GM19397 (cell line): Measurements from ENCODE around the gene IHH.

Experiments used
- ATAC-seq: cut with Tn5 transposase; IDR thresholded peaks from one replicate; pipeline ENCODE4 v1.9.1; 2021; ENCODE audit warnings: mild to moderate bottlenecking, moderate library complexity; ENCODE audit not compliant: unreplicated experiment

IHH gene

DNA sequence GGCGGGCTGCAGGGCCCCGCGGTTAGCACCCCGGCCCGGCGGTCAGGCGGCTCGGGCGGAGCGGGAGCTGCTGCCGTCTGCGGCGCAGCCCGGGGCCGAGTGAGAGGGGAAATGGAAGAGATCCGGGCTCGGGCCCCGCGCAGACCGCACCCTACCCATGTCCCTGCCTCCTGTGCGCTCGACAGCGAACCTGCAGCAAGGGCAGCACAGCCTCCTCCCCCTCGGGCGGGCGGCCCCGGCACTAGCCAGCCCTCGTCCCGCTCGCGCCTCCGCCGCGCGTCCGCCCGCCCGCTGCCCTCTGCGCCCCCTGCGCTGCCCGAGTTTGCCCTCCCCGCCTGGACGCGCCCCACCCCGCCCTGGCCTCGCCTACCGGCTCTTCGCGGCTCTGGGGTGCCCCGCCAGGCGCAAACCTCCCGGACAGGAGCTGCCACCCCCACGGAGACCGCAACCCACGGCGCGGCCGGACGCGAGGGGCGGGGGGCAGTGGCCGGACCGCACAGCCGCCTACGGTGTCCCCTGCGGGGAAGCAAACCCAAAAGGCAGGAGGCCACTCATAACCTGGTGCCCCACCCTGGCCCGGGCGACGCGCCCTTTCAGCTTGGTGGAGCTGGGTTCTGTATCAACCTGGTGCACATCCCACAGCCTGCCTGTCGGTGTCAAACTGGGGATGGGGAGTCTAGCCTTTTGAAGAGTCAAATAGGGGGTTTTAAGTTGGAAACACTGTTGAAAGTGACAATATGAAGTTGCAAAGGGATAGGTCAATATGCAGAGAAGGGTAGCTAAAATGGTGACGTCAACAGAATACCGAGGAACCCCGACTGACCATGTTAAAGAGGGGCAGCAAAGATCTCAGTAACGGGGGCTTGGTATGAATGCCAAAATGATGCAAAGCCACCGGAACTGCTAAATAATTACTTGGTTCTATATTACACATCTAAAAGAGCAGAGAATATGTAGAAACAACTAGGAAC, at the start of gene IHH:
Gene IHH, minus strand, starts transcription at position 101 of the 971 bp plus-strand sequence. CDS start 454 bp downstream, outside the sequence.
- ATAC-seq, result no peak

DNA sequence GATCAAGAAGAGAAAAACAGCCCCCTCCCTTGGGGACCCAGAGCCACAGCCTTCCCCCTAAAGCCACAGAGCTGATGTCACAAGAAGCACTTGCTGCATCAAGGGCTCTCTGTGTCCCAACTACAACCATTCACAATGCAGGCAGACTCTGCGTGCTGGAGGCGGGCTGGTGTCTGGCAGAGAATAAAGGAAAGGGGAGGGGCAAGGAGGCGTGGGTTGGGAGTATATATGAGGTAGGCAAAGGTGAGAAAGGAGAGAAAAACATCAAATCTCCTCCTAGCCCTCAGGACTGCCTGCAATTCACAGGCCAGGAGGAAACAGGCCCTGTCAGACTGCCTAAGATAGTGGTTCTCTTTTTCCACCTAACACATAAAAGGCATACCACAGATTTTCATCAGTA, 48.8 kb upstream of the IHH start:
- no peak for ATAC-seq

DNA sequence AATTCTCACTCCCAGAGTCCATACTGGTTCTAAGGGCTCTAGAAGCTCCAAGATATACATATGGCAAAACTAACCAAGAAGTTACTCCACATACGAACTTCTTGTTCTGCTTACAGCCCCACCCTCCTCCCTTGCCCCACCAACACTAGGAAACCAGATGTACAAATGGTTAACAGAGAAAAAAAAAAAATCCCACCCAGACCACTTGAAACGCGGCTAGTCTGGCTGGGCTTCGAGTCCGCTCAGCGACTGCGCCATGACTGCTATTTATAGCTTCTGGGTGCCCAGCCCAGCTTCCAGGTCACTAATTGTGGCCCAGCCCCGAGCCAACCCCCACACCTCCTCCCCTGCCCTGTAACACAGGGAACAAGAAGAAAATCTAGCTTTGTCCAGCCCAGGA, 47.0 kb upstream of the IHH start:
- no peak for ATAC-seq

DNA sequence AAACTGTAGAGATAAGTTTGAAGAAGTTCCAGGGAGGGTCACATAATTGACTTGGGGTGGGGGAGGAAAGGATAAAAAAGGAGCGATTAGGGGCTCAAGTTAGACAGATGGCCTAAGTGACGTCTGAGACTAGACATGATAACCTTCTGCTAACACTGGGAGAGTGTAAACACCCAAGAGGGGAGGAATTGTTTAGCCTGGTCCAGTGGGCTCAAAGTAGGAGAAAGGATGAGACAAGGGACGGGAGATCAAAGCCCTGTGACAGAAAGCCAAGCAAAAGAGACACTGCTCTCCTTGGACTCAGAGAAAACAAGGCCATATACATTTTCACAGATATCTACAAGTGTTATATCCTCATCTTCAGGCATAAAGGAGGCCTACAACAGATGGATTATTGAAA, 45.5 kb upstream of the IHH start:
- ATAC-seq, result no peak

DNA sequence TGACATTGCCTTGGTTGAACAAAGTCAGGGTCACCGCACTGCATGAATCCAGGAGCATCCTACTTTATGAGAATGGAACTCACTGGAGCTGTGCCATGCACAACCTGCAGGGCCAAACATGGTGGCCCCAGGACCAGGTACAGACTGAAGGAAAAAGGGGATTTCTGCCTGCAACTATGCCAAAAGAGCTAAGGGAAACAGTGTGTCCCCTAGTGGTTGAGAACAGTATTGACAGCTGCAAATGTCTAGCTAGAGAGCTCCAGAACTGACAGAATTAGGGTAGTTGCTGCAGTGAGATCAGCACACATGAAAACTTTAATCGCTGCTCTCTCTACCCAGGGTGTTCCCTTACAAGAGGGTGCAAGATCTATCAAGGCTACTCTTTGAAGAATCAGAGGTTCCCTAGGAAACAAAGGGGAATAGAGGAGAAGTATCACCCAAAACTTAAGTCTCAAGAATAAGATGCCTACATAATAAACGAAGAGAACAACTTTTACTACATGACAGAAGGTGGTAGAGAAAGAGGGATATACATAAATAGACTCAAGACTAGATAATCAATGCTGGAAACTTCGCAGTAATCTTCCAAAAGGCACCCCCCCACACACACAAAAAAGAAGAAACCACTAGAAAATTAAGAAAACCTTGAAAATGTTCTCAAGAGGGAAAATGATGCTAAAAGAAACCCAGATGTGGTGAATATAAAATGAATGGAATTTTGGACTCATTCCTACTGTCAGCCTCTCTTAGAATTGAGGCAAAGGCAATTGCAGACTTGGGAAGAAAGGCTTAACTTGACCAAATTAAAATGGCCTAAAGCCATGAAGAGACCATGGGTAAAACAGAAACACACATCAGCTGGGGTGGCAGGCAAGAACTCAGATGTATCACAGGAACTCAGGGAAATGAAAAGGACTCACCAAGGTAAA, 43.6 kb upstream of the IHH start:
- ATAC-seq, result no peak

DNA sequence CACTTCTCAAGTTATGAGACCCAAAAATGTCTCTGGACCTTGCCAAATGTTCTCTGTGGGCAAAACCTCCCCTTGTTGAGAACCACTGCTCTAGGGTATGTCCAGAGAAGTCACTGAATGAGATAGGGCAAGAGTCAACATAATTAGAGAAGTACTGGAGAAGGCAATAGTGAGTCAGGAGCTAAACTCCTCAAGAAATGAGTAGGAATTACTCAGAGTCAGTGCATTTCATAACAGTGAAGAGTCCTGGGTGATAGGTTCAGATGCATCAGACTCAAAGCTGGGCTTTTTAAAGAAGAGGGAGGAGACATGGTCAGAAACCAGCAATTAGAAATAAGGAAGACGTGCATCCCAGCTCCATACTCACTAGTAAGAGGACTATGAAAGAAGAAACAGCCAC, 38.6 kb upstream of the IHH start:
- ATAC-seq, result no peak

DNA sequence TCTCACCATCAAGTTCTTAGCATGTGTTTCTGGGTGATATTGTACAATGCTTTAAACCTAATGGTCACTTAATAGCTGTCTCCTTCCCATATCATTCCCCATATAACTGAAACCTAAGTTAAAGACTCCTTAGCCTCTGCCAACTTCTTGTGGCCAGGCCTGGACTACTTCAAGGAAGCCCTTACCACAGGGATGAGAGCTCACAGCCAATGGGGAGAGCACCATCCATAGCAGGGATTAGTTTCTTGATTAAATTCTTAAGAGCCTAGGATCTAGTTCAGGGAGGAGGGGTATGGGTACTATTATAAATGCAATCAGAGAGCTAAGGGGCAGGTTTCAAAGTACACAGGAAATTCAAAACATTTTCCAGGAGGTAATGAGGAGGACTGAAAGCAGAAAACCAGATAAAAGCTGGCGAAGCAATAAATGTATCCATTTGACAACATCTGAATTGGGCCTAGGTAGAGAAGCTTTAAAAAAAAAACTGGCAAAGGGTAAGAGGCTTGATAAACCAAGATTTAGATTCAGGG, 34.8 kb upstream of the IHH start:
- no peak for ATAC-seq

DNA sequence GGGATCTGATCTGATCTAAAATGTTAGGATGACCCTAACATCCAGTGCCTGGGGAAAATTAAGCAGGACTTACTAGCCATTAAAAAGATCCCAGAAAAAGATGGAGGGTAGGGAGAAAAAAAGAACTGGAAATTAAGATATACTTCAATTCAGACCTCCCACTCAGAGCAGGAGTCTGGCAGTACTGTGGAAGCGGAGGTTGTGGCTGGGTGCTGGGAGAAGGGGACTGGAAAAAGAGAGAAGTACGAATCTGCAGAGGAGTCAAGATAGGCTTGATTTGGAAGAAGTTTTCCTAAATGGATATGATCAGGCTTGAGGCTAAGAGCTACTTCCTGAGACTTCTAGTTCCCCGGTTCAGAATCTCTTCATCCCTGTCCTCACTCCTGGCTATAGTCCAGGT, 33.5 kb upstream of the IHH start:
- no peak for ATAC-seq

DNA sequence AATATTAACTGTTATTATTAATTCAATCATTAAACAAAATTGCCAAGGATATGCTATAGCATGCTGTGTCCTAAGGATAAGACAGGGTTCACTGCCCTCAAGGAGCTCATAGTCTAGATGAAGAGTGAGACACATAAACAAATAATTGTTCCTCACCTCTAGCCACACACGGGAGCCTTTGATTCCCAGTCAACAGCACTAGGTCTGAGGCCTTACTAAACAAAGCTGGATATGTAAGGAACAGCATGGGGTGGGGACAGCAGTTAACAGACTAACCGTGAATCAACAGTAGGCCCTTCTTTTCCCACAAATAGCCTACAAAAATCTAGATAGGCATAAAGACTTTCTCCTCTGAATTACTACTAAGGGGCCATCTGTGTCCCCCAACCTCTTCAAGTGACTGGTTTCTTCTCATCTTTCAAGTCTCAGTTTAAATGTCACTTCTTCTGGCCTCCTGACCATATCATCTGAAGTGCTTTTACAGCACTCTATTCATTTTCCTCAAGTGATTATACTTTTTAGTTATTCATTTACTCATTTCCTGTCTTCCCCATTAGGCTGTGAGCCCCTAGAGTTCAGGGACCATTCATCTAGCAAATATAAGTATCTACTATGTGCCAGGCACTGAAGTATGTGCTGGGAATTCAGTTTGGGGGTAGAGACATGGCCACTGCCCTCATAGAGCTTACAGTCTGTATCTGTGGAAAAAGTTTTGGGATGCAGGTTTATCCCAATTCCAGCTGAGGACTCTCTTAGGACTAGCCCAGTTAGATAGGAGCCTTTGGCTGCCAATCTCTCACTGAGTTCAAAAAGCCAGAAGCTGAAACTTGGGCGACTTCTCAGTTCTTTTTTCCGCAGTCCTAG, 29.9 kb upstream of the IHH start:
- ATAC-seq, result no peak

DNA sequence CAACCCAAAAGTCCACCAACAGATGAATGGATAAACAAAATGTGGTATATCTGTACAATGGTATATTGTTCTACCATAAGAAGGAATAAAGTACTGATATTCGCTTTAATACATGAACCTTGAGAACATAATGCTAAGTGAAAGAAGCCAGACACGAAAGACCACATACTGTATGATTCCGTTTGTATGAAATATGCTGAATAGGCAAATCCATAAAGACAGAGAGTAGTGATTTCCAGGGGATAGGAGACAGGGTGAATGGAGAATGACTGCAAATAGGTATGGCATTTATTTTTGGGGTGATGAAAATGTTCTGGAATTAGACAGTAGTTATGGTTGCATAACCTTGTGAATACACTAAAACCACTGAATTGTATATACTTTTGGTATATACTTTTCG, 28.6 kb upstream of the IHH start:
- no peak for ATAC-seq

DNA sequence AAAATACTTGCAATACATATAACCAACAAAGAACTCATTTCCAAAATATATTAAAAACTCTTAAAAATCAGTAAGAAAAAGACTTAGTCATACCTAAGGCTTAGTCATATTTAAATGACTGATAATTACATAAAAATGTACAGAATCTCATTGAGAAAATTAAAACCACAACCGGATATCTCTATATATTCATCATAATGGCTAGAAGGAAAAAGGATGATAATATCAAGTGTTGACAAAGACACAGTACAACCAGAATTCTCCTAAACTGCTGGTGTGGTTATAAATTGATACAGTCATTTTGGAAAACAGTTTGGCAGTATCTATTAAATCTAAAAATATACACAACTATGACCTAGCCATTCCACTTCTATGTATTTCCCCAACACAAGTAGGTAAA, 27.1 kb upstream of the IHH start:
- no peak for ATAC-seq

DNA sequence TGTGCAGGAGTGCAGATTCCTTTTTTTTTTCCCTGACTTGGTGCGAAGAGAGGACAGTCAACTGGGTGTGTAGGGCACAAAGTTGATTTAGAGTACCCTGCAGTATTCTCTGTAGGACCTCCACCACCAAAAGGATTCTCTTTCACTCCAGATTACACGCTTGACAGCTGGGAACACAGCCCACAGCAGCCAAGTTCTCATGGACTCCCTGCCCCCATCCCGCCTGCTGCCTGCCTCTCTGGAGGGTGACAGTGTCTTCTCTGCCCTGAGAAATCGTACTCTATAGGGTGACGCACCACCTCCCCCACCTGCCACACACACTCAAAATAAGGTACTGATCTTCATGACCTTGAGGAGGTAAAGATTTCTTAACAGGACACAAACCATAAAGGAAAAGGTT, 26.6 kb upstream of the IHH start:
- no peak for ATAC-seq

DNA sequence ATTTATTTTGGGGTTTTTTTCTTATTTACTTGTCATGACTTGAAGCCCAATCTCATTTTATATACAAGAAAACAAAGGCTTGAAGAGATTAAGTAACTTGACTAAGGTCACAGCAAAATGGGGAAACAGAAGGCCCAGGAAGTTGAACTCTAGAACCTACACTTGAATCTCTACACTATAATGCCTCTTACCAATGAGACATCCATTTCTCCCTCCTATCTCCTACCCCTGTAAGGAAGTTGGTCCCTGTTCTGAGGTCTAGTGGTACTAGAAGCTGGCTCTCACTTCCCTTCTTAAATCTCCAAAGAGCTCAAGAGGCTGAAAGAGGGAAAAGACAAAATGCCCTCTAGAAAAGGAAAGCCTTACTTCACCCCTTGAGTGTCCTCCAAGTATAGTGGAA, 25.5 kb upstream of the IHH start:
- ATAC-seq, result no peak

DNA sequence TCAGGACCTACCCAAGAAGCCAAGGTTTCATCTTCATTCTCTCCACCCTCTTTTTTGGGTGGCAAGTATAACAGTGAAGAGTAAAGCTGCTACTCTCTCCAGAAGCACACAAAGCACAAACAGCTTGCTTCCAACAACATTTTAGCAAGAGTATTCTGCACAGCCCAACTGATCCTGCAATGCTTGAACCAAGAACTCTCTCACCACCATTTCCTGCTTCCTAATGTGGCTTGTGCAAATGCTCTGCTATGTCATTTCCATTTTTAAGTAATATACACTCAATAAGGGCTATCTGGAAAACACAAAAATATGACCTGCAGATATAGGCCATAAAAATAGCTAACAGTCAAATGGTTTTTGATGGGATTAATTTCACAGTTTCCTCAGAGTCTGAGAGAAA, 24.1 kb upstream of the IHH start:
- ATAC-seq, result no peak

DNA sequence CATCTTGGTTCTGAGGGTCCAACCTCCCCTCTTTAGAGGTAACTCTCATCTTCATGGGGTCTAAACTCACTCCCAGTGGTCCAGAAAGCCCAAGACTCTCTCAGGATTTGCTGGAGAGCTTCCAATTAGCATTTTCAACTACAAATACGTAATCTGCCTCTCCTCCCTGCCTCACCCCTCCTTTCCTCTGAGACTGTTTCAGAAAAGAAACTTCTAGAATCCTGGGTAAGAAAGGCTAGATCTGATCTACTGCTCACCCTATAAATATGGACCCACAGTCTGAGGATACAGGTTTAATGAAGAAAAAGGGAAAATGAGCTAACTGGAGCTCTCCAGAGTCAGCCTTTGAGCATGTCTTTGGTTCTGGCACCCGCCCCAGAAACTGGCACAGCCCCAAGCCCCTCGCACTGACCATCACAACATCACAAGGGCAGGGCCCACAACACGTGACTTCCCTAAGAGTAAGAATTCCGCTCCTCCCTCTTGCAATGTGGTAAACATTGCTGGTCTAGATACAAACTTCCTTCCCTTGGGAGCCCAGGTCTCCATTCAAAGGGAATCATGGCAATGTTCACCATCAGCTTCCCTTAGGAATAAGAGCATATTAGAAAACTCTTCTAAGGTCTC, 21.7 kb upstream of the IHH start:
- ATAC-seq, result no peak

DNA sequence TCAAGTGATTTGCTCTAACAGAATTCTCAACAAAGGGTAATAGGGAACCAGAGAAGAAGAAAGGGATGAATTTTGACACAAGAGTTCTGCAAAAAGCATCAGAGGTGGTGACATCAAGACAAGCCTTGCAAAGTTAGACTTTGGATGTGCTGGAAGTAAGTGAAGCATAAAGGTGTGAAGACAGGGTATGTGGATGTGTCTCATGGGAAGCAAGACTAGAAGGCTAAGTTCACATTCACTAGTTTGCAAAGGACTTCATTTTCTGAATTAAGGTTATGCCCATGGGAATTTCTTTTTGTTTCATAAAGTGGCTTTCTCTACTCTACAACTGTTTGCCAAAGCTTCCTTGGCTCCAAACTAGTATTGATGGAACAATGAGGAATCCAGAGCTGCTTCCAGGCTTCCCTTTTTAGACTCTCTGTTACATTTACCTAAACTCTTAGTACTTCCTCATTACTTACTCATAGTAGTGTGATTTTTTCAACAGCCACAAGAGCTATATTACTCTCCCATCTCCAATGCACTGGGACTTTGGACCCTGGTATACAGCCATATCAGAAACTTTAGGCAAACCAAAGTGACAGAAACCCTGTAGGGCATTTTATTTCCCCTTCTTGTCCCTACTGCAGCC, 21.1 kb upstream of the IHH start:
- ATAC-seq, result no peak

DNA sequence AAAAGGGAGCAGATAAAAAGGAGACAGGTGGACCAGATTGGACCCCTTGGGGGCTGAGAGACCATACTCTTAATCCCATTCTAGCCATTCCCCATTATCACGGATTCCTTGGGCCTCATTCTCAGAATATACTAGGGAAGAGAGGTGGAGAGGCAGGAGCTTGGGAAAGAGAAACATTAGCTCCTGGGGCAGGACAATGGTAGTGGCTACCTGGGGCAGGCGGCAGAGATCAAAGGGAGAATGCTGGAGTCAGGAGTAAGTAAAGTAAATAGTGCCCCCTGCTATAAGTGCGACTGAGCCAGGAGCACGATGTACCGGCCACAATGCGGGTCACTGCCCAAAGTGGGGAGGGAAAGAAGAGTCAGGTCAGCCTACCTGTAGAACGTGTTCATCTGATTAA, 20.4 kb upstream of the IHH start:
- no peak for ATAC-seq

DNA sequence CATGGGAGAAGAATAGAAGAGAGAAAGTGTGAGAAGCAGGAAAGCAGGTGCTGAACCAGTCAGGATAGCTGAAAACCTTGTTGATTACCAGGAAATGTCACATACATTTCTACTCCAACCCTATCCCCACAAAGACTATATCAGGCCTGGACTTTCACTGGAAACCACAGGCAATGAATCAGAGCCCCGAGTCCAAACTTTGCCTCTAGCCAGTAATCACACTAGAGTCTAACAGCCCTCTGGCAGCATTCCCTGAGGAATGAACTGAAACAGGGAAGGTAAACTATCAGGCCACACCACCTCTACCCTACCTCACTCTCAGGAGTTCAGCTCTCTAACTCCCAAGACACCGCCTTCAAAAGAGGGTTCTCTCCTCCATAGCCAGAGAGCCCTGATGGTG, 18.7 kb upstream of the IHH start:
- ATAC-seq, result no peak

DNA sequence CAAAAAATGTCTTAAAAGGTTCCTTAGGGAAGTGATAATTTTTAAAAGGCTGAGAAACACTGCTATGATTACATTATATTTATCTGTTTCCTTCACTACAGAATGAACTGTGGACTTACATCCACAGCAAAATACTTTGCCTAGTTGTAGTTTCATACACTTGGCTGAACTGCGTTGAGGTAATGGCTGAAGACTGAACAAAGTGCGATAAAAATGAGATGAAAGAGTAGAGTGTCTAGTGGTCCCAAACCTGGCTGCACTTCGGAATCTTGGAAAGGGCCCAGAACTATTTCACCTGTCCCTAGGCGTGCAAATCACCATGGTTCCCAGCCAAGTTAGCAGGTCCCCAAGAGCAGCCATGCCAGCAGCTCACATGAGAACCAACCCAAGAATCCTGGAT, 18.2 kb upstream of the IHH start:
- no peak for ATAC-seq

DNA sequence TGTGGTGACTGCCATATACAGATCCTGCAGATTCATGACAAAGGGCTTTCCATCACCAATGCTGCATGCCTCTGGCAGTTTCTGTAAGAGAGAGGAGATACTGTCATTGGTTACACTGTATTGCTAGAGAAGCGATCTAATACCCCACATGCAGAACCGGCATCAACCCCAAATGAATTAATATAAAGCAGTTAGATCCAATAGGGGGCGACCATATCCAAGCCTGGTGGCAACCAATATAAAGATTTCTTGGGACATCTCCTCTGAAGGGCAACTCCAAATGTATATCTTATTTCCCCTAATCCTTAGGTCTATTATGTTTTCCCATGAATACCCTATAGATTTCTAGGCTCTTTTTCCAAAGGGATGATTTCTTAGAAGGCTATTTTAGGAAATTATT, 17.4 kb upstream of the IHH start:
- ATAC-seq, result no peak
